Measurements from ENCODE around the gene TMPRSS7. TPM values are rescaled to one million over a fixed set of nuclear protein-coding genes. Genes with fewer than 3 reads are reported as not detected.
A peak's percentile ranks its signal among the peaks of the same experiment; 100 is the strongest.

TMPRSS7 gene
- total RNA-seq, 2 experiments from 2014 or later: not detected

DNA sequence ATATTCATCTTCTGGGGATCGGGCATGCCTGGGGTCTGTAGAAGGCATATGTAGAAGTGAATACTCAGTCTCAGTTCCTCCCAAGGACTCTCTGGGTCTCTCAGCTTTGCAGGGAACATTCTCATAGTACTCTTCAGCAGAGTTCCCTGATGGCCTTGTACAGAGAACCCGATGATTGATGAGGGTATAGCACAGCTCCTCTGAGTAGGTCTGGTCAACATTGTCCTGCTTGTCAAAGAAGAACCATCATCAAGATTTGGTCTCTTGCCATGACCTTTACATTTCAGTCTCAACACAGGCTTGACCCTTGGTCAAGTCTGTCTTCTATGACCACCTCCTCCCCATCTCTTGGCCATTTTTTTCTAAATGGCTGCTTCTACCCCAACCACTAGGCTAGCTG lies 89.0 kb downstream of the TMPRSS7 start:
- POLR2A ChIA-PET: no interaction called here
- Mint-ChIP-seq H3K4me1 (ENCODE audit: low read depth) (peaks cover 60% of the 10 kb centered on the region), H3K27ac (no peak overlapping the region), H3K27me3 (ENCODE audit: low read depth) (no peaks in the 10 kb centered on the region), H3K4me3 (no peak overlapping the region), H3K36me3 (ENCODE audit: low read depth) (peaks cover 48% of the 10 kb centered on the region), H3K9me3 (ENCODE audit: insufficient read depth) (no peaks in the 10 kb centered on the region)
- no peak for DNase-seq
- CTCF ChIA-PET: interaction anchor here (1.6 kb wide), 1 partner anchor 12 kb away, joined by 4 read pairs; no protein-coding TSS in a partner anchor
- no peak for ATAC-seq

DNA sequence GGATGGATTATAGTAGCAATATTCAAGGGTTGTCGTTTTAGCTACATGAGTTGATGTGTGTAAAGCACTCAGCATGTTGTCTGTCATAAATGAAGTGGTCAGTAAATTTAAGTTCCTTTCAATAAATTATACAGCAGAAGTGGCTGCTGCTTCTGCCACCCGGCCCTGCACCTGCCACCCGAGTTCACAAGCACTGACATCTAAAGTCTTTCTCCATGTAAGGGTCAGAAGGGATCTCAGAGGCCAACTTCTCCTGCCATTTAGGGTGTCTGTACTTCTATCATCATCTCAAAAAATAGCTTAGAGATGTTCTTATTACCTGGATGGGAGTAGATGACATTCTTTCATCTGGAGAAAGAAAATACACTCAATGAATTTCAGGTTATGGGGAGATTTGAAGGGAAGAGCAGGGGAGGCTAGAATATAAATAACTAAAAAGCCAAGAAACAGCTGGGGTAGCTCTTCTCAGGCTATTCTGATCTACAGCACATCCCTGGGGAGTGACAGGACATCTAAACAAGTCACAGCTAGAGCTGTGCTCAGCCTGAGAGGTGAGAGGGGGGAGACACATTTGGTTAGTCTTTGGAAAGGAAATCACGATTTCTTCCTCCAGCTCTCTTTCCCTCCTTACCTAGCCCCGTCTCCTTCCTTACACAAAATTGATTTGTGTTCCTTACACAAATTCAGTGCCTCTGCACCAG lies 90.5 kb downstream of the TMPRSS7 start:
- H3K4me3 Mint-ChIP-seq: no peak overlapping the region
- DNase-seq (no peak), ATAC-seq (no peak)
- H3K4me1 Mint-ChIP-seq (ENCODE audit: low read depth): peaks cover 61% of the 10 kb centered on the region
- H3K27me3 Mint-ChIP-seq (ENCODE audit: low read depth): no peaks in the 10 kb centered on the region
- peaks cover 41% of the 10 kb centered on the region for H3K36me3 Mint-ChIP-seq (ENCODE audit: low read depth)
- ChIA-PET CTCF (interaction anchor here (0.8 to 2.1 kb wide), 4 partner anchors 11 to 406 kb away, joined by 4 to 14 read pairs (median 6); no protein-coding TSS in a partner anchor), POLR2A (interaction anchor here (0.6 to 1.2 kb wide), 4 partner anchors 8 to 879 kb away, joined by 3 to 5 read pairs (median 4); no protein-coding TSS in a partner anchor)
- no peak overlapping the region for H3K27ac Mint-ChIP-seq
- H3K9me3 Mint-ChIP-seq (ENCODE audit: insufficient read depth): no peaks in the 10 kb centered on the region

DNA sequence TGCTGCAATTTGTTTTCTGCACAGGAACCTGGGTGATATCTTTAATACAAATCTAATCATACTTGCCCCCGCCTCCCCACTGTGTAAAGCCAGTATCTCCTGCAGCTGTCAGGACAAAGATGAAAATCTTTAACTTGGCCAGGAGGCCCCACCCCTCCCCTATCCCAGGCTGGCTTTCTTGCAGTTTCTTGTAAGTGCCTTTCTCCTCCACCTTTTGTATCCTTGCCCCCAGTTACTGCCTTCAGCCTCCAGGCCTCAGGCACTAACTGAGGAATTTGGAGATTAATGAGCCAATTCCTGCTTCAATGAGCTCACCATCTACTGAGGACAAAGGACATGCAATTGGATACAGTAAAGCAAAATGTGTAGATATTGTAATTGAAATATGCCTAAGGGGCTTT lies 92.0 kb downstream of the TMPRSS7 start:
- DNase-seq: no peak
- H3K27ac Mint-ChIP-seq: no peak overlapping the region
- no peaks in the 10 kb centered on the region for H3K27me3 Mint-ChIP-seq (ENCODE audit: low read depth)
- peak overlapping the region; percentile 55 for H3K4me3 Mint-ChIP-seq
- POLR2A ChIA-PET: no interaction called here
- peaks cover 40% of the 10 kb centered on the region for H3K36me3 Mint-ChIP-seq (ENCODE audit: low read depth)
- CTCF ChIA-PET: interaction anchor here (1.6 to 4.1 kb wide), 2 partner anchors 11 to 15 kb away, joined by 9 to 29 read pairs; no protein-coding TSS in a partner anchor
- H3K4me1 Mint-ChIP-seq (ENCODE audit: low read depth): peaks cover 57% of the 10 kb centered on the region
- no peak for ATAC-seq
- no peaks in the 10 kb centered on the region for H3K9me3 Mint-ChIP-seq (ENCODE audit: insufficient read depth)

DNA sequence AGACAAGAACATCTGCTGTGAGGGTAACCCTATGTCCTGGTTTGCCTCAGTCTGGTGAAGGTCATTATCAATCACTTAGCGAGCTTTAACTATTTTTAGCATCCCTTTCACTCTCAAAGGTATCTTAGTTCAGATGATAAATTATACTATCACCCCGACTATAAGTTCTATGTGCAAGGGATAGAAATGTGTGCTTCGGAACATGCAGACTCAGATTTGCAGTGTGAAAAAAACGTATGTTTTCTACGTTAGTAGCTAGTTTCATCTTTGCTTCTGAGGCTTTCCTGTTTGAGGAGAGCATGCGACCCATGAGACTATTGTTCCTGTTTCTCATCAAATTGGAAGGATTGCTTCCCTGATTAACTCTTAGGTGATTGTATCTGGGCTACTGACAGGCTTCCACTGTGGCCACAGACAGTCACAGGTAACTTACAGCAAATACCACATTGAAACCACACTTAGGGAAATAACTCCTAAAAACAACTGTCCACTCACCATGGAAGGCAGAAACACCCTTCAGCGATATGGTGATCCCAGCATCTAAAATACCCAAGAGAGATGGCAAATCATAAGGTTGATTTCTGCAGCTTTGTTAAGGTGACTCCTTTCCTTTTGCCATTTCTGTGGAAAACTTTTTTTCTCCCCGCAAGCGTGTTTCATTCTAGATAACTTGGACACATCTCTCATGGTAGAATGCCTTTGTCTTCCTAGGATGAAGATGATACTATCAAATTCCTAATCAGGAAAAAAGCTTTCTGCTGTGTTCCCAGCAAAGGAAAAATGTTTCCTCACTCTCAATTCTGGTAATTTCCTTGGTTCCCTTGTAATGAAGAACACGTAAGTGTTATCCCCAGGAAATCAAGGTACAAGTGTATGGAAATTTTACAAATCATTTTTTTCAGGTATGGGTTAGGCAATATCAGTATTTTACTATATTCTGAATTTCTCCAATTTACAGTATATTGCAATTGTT lies 93.3 kb downstream of the TMPRSS7 start:
- peaks cover 62% of the 10 kb centered on the region for H3K4me1 Mint-ChIP-seq (ENCODE audit: low read depth)
- ATAC-seq (peak; percentile 20), DNase-seq (no peak)
- peaks cover 33% of the 10 kb centered on the region for H3K36me3 Mint-ChIP-seq (ENCODE audit: low read depth)
- H3K4me3 Mint-ChIP-seq: peak overlapping the region; percentile 55
- ChIA-PET CTCF (interaction anchor here (0.7 to 4.1 kb wide), 8 partner anchors 8 to 165 kb away, joined by 3 to 29 read pairs (median 6); no protein-coding TSS in a partner anchor), POLR2A (interaction anchor here (1.2 kb wide), 1 partner anchor 11 kb away, joined by 5 read pairs; no protein-coding TSS in a partner anchor)
- no peaks in the 10 kb centered on the region for H3K9me3 Mint-ChIP-seq (ENCODE audit: insufficient read depth)
- H3K27ac Mint-ChIP-seq: peak overlapping the region; percentile 66
- H3K27me3 Mint-ChIP-seq (ENCODE audit: low read depth): no peaks in the 10 kb centered on the region

DNA sequence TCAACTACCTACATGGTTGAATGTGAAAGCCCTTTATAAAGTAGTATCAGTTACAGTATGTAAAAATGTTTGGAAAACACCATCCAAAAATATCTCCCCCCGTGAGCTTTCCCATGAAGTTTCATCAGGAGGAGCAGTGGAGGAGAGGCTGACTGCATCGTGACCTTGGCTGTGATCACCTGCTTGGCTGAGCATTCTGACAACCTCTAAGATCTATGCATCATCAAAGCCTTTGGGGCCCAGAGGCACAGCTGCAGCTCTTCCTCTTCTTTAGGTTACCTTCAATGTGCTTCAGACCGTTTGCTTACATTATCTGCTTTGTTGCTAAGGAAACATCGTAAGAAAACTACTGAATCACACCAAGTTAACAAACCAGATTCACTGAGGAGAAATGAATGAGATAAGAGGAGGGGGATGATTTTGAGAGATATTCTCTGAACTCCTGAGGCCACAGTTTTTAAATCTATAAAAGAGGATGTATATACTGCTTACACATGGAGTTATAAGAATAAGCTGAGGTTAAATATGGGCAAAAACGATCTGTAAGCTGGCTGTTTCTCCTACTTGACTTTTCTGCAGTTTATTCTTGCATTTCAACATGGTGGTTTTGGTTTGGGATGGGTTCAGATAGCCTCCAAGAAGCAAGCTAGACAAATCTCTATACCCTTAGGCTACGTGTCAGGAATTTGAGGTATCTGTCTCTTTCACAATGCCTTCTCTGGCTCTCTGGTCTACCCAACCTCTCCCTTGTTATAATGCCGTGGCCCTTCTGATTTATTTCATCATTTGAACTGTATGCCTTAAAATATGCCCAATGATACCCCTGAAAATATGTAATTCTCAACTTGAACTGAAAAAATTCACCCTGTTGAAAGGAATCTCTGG lies 94.5 kb downstream of the TMPRSS7 start:
- POLR2A ChIA-PET: interaction anchor here (1.2 kb wide), 1 partner anchor 12 kb away, joined by 5 read pairs; no protein-coding TSS in a partner anchor
- peak; percentile 78 for ATAC-seq

DNA sequence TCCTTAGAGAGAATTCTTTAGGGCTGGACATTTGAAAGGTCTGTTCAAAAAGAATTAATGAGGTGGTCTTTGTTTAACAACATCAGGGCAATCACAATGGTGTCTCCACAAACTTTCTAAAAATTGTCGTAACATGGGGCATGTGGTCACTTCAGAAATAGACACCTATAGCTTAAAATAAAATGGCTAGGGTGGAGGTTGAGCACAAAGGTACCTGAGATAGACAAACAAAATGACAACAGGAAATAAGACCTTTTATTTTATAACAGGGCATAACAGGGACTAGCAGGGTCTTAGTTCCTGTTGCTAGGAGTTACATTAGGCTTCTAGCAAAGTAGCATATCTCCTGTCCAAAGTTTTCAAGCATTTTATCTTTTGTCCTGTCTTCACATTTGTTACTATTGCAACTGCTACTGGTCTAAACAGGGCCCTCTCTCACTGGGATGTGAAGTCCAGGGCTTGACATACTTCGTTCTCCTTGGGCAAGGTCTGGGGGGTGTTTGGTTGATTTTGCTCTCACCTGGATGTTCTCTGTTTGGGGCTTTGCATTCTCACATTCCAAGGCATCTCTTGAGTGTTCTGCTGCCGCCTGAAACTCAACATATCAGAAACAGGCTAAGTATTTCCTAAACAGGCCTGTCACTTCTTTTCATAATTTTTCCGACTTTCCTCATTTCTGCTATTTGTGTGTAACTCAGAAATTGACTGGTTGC lies 95.5 kb downstream of the TMPRSS7 start:
- CTCF ChIA-PET: interaction anchor here (1.4 to 4.1 kb wide), 3 partner anchors 11 to 164 kb away, joined by 4 to 29 read pairs (median 5); partner anchors contain the start of gene SLC9C1
- Mint-ChIP-seq H3K4me3 (no peak overlapping the region), H3K4me1 (ENCODE audit: low read depth) (peaks cover 85% of the 10 kb centered on the region), H3K9me3 (ENCODE audit: insufficient read depth) (no peaks in the 10 kb centered on the region), H3K36me3 (ENCODE audit: low read depth) (peaks cover 17% of the 10 kb centered on the region), H3K27ac (no peak overlapping the region), H3K27me3 (ENCODE audit: low read depth) (no peaks in the 10 kb centered on the region)
- DNase-seq: no peak
- no peak for ATAC-seq
- POLR2A ChIA-PET: interaction anchor here (0.8 kb wide), 1 partner anchor 15 kb away, joined by 4 read pairs; no protein-coding TSS in a partner anchor

More for the DNA sequence above, 94.5 kb downstream of the TMPRSS7 start:
- CTCF ChIA-PET: interaction anchor here (0.7 to 4.1 kb wide), 6 partner anchors 8 to 165 kb away, joined by 3 to 29 read pairs (median 4); partner anchors contain the start of gene SLC9C1
- Mint-ChIP-seq H3K4me1 (ENCODE audit: low read depth) (peaks cover 75% of the 10 kb centered on the region), H3K4me3 (no peak overlapping the region), H3K27me3 (ENCODE audit: low read depth) (no peaks in the 10 kb centered on the region), H3K27ac (peak overlapping the region; percentile 56), H3K36me3 (ENCODE audit: low read depth) (peaks cover 23% of the 10 kb centered on the region), H3K9me3 (ENCODE audit: insufficient read depth) (no peaks in the 10 kb centered on the region)
- peak; percentile 66 for DNase-seq

DNA sequence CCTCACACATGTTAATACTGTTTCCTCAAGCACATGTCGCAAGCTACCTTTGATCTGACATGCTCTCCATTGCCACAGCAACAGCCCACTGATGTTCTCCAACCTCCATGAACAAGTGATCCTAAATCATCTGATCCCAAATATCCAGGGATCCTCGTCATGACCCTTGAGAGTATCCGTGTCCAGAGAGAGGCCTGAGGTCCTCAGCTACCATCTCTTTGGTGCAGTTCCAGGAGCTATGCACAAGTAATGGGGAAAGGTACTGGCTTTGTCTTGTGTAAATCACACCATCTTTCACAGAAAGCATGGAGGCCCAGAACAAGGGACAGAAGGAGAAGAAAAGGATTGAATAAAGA lies 96.1 kb downstream of the TMPRSS7 start:
- peaks cover 14% of the 10 kb centered on the region for H3K36me3 Mint-ChIP-seq (ENCODE audit: low read depth)
- H3K27ac Mint-ChIP-seq: no peak overlapping the region
- DNase-seq (no peak), ATAC-seq (no peak)
- no peak overlapping the region for H3K4me3 Mint-ChIP-seq
- no peaks in the 10 kb centered on the region for H3K9me3 Mint-ChIP-seq (ENCODE audit: insufficient read depth)
- POLR2A ChIA-PET: interaction anchor here (0.8 kb wide), 1 partner anchor 16 kb away, joined by 4 read pairs; no protein-coding TSS in a partner anchor
- CTCF ChIA-PET: interaction anchor here (1.4 to 4.1 kb wide), 3 partner anchors 11 to 163 kb away, joined by 4 to 29 read pairs (median 5); partner anchors contain the start of gene SLC9C1
- H3K27me3 Mint-ChIP-seq (ENCODE audit: low read depth): no peaks in the 10 kb centered on the region
- peaks cover 84% of the 10 kb centered on the region for H3K4me1 Mint-ChIP-seq (ENCODE audit: low read depth)

Small RNAs within 50 kb of the gene (microRNA-seq; reads per million reads assigned to microRNA genes)
- not detected for gene MIR567

Other genes with a start within 250 kb of the TMPRSS7 start
- 1 to 10 TPM; 2.5 to 4.1 TPM for gene PHLDB2, start 175.5 kb upstream of the TMPRSS7 start, total RNA-seq
- 10 to 100 TPM; 36.3 to 43.7 TPM for gene ABHD10, start 55.7 kb upstream of the TMPRSS7 start, total RNA-seq
- gene TAGLN3, start 35.8 kb upstream of the TMPRSS7 start, total RNA-seq: not detected
- 1 to 10 TPM; 2.3 to 2.5 TPM for gene C3orf52, start 51.7 kb downstream of the TMPRSS7 start, total RNA-seq
- 1 to 10 TPM; 5.6 to 6.9 TPM for gene GCSAM, start 98.5 kb downstream of the TMPRSS7 start, total RNA-seq

Measured in activated CD8-positive, alpha-beta T cell treated with anti-CD3 and anti-CD28 coated beads, Interleukin-2, amount 10 ng/mL, durations not matched to agents 7 days and 5 days (primary cell).